IPS DF 4.7 (cell line): Measurements from ENCODE around the gene HIBCH.
"Not testable (repeated sequence)": the region's sequence is repeated elsewhere in the genome, so short reads cannot be mapped to it uniquely, and the experiment has no call there.

ENCODE experiments used
- DNase-seq: peaks from one replicate; pipeline ENCODE4 v3.0.0-alpha.2; 2013; ENCODE audit warnings: low spot score; ENCODE audit errors: extremely low read depth

HIBCH gene

DNA sequence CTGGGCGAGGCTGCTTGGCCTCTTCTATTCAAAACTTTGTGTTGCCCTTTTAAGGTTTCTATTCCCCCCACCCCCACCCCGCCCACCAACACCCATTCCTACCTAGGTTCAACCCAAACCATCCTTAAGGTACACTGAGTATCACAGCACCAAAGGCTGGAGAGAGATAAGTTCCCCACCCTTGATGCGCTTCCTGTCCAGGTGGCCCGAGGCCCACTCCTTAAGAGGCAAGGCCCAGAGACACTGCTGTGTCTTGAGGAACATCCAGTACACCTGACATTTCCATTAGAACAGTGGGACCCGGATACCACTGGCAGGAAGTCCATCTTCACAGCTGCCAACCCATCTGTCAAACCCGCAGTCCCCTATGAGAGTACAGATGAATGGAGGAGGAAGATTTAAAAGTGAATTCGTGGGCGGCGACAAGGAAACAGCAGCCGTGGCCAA, 23.5 kb upstream of the HIBCH start:
- DNase-seq: no peak

- DNase-seq: no peak
Observed at GRCh38 chr2:190342611-190343010, 23.0 kb upstream of the HIBCH start.

GRCh38 chr2:190340369-190340768, 20.7 kb upstream of the HIBCH start:
- no peak for DNase-seq

- no peak for DNase-seq
Observed at GRCh38 chr2:190339394-190339793, 19.8 kb upstream of the HIBCH start.

DNA sequence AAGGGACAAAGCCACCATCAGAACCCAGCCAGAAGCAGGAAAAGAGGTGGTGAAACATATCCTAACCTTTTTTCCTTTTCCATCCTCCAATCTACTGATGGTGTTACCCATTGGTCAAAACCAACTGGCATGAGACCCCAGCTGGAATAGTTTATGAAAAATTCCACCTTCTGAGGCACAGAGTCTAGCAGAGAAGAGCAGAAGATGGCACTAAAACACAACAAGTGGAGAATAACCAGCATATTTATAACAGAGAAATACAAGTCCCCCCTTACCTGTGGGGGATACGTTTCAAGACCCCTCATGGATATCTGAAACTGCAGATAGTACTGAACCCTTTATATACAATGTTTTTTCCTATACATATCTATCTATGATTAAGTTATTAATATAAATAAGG, 18.8 kb upstream of the HIBCH start:
- DNase-seq: no peak

- DNase-seq: no peak
Observed at GRCh38 chr2:190336420-190336819, 16.8 kb upstream of the HIBCH start.

DNA sequence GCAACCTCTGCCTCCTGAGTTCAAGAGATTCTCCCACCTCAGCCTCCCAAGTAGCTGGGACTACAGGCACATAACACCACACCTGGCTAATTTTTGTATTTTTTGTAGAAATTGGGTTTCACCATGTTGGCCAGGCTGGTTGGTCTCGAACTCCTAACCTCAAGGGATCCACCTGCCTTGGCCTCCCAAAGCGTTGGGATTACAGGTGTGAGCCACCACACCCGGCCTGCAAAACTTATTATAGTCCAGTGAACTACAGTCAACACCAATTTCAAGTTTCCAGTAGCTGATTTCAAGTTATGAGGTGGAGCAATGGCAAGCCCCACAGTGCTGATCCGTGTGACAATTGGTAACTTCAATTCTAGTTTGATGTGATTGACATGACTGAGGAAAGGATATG, 16.0 kb upstream of the HIBCH start:
- DNase-seq: not testable (repeated sequence)

- no peak for DNase-seq
Observed at GRCh38 chr2:190335225-190335559, 15.6 kb upstream of the HIBCH start.

- no peak for DNase-seq
Observed at GRCh38 chr2:190334479-190335224, 15.0 kb upstream of the HIBCH start.

DNA sequence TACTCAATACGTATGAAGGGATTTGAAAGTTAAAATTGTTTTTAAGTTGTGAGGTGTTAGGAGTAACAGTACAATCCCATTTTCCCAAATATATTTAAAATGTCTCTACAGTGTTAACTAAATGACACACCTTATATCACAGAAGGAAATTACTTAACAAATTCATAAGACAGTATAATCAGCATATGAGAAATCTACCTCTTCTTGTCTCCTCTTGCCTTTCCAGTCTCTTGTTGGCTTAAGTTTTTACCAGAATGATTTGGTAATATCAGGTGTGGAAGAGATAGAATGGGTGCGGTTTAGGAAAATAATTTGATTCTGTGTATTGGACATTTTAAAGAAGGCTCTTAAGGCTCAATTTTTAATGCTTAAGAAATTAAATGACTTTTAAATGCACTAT, 14.3 kb upstream of the HIBCH start:
- DNase-seq: no peak

- DNase-seq: no peak
Observed at GRCh38 chr2:190333395-190333794, 13.8 kb upstream of the HIBCH start.

GRCh38 chr2:190328573-190329147, 9.0 kb upstream of the HIBCH start:
- DNase-seq: no peak

- DNase-seq: no peak
Observed at GRCh38 chr2:190327867-190328572, 8.4 kb upstream of the HIBCH start.

DNA sequence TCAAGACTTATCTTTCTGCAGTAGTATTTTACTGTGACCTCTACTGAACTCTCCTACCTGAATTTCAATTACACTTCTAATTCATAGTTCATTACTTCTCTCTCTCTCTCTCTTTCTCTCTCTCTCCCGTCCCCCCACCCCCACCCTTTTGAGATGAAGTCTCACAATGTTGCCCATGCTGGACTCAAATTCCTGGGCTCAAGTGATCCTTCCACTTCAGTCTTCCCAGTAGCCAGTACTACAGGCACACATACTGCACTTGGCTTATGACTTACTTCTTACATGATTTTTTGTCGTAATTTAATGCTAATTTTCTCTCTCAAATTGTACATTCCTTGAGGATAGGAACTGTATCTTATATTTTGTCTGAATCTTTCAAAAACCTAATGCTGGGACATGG, 6.0 kb upstream of the HIBCH start:
- DNase-seq: no peak

GRCh38 chr2:190323406-190323805, 3.8 kb upstream of the HIBCH start:
- no peak for DNase-seq

- DNase-seq: no peak
Observed at GRCh38 chr2:190320696-190321095, 1.1 kb upstream of the HIBCH start.

DNA sequence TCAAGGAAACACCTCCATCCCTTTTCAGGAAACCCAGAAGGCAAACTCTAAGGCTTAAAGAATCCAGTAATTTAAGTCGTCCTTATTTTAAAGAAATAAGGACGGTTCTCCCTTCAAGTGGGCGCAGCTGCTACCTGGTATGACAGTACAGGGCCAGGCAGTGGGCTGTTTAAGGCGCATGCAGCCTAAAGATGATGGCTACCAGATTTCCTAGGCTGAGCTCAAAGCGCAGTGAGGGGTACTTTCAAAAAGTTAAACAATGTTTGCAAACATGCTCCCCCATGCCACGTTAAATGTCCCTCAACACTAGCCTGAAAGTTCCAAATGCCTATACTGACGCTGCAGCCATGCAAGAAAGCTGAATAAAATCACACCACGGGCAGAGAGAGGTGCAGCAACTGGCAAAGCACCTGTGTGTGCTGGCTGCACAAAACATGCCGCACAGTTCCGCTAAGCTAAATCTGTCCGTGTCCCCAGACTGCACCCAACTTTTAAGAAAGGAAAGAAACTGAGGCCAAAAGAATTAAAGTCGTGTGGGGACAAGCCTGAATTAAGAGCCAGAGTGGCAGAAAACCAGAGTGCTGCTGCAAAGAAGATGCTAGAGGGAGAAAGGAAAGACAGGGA, 583 bp downstream of the HIBCH start:
- DNase-seq: no peak

GRCh38 chr2:190318514-190318913, 1.1 kb downstream of the HIBCH start:
- DNase-seq: no peak

DNA sequence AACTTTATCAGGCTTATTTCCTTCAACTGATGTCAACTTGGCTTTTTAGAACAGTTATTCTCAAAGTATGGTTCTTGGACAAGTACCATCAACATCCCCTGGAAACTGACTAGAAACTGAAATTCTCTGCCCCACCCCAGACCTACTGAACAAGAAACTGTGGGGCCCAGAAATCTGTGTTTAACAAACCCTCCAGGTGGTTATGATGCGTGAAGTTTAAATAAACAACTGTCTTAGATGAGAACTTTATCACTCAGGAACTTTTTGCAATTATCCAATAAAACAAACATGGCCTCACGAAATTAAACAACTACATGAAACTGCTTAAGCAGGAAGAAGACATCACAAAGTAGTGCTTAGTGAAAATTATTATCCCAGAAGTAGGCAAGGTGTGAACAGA, 4.4 kb downstream of the HIBCH start:
- no peak for DNase-seq

GRCh38 chr2:190313880-190314279, 5.7 kb downstream of the HIBCH start:
- DNase-seq: no peak

- DNase-seq: not testable (repeated sequence)
Observed at GRCh38 chr2:190312635-190313025, 7.0 kb downstream of the HIBCH start.

DNA sequence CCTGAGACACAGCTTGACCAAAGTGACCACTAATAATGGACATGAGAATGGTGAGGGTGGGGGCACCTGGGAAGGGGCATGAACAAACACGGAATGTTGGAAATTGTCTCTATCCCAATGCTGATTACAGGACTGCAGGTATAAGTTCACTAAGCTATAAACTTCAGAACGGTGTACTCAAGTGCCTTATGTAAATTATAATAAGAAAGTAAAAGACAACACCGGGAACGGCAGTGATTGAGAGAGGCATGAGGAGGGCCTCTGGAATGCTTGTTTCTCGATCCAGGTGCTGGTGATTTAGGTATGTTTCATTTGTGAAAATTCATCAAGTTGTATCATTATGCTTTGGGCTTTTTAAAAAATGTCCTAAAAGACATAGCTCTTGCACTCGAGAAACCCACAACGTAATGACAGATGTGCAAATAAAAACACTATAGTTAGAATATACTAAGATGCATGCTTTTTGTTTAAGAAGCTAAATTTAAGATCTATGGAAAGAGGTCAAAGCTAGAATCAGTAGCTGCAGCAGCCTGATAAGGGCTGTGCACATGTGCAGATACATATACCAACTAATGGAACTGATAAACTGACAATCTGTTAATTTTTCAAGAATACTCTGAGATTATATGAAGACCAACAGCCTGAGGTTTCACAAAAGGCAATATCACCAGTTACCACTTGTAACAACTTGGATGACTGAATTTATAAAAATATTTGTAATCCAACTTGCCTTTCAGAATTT, 7.6 kb downstream of the HIBCH start:
- no peak for DNase-seq
